Liver (tissue), 9 donors: ENCODE results near the gene CFAP157. TPM values are rescaled to one million over a fixed set of nuclear protein-coding genes. Genes with fewer than 3 reads are reported as not detected.

Experiments used
- DNase-seq: peaks from one replicate; pipeline ENCODE4 v3.0.0-alpha.2; 2017; ENCODE audit warnings: low spot score
- H3K27ac ChIP-seq, 2 donors: one replicate each; pipeline ENCODE4 v1.7.0; 2013; ENCODE audit warnings: inconsistent platforms in 2 of 2, low read length in 2 of 2, control low read depth in 1 of 2, low read depth in 1 of 2, mild to moderate bottlenecking in 1 of 2
- H3K27me3 ChIP-seq, 4 donors: one replicate each; pipeline versions ENCODE4 v1.6.1 to v1.7.0; 2013; ENCODE audit warnings: low read length in 3 of 4, inconsistent platforms in 1 of 4, mild to moderate bottlenecking in 1 of 4, moderate library complexity in 1 of 4; ENCODE audit not compliant: control insufficient read depth in 4 of 4, insufficient read depth in 4 of 4
- H3K36me3 ChIP-seq, 4 donors: one replicate each; pipeline versions ENCODE4 v1.6.1 to v1.7.0; 2013; ENCODE audit warnings: low read length in 3 of 4, mild to moderate bottlenecking in 3 of 4, low read depth in 1 of 4, moderate library complexity in 1 of 4; ENCODE audit not compliant: control insufficient read depth in 4 of 4, insufficient read depth in 3 of 4
- H3K4me1 ChIP-seq, 4 donors: one replicate each; pipeline versions ENCODE4 v1.6.1 to v1.7.0; 2013; ENCODE audit warnings: low read length in 3 of 4, mild to moderate bottlenecking in 3 of 4, moderate library complexity in 1 of 4; ENCODE audit not compliant: control insufficient read depth in 4 of 4, insufficient read depth in 4 of 4
- H3K4me3 ChIP-seq, 3 donors: one replicate each; pipeline versions ENCODE4 v1.6.1 to v1.7.0; 2013; ENCODE audit warnings: low read length in 3 of 3, control low read depth in 1 of 3, low read depth in 1 of 3, mild to moderate bottlenecking in 1 of 3
- H3K9ac ChIP-seq, 2 donors: one replicate each; pipeline ENCODE4 v1.7.0; 2013; ENCODE audit warnings: low read length in 2 of 2, mild to moderate bottlenecking in 2 of 2, moderate library complexity in 2 of 2, control low read depth in 1 of 2, low read depth in 1 of 2
- H3K9me3 ChIP-seq, 4 donors: one replicate each; pipeline versions ENCODE4 v1.6.1 to v1.7.0; 2013; ENCODE audit warnings: low read length in 3 of 4; ENCODE audit not compliant: control insufficient read depth in 4 of 4
- ATF3 ChIP-seq: IDR thresholded peaks from 2 replicates; pipeline ENCODE4 v1.6.1; 2016; ENCODE audit warnings: antibody characterized with exemption
- CTCF ChIP-seq: fragments of 150-350 bp; IDR thresholded peaks from 2 replicates; pipeline ENCODE4 v1.5.1; 2017; ENCODE audit warnings: improper control_type of control experiment, low read depth, low read length; ENCODE audit not compliant: missing input control
- EGR1 ChIP-seq, 2 donors: IDR thresholded peaks; 2 replicates each; pipeline ENCODE4 v1.6.1; 2016 to 2018; ENCODE audit warnings: antibody characterized with exemption in 2 of 2, low read depth in 2 of 2
- FOXA1 ChIP-seq: IDR thresholded peaks from 2 replicates; pipeline ENCODE4 v1.6.1; 2016; ENCODE audit warnings: antibody characterized with exemption
- FOXA2 ChIP-seq: IDR thresholded peaks from 2 replicates; pipeline ENCODE4 v1.6.1; 2016; ENCODE audit warnings: antibody characterized with exemption
- GABPA ChIP-seq, 2 donors: IDR thresholded peaks in 1 of 2; conservative IDR thresholded peaks in 1 of 2; 2 replicates each; pipeline ENCODE4 v1.6.1; 2016; ENCODE audit warnings: antibody characterized with exemption in 2 of 2, mild to moderate bottlenecking in 1 of 2, moderate library complexity in 1 of 2
- HNF4A ChIP-seq, 2 donors: conservative IDR thresholded peaks; 2 replicates each; pipeline ENCODE4 v1.6.1; 2016; ENCODE audit warnings: antibody characterized with exemption in 2 of 2, mild to moderate bottlenecking in 2 of 2
- HNF4G ChIP-seq: IDR thresholded peaks from 2 replicates; pipeline ENCODE4 v1.6.1; 2016; ENCODE audit warnings: antibody characterized with exemption
- JUND ChIP-seq, 2 donors: IDR thresholded peaks; 2 replicates each; pipeline ENCODE4 v1.6.1; 2016; ENCODE audit warnings: antibody characterized with exemption in 2 of 2
- MAX ChIP-seq: IDR thresholded peaks from 2 replicates; pipeline ENCODE4 v1.6.1; 2016; ENCODE audit warnings: antibody characterized with exemption
- NR2F2 ChIP-seq: IDR thresholded peaks from 2 replicates; pipeline ENCODE4 v1.6.1; 2016; ENCODE audit warnings: antibody characterized with exemption
- RAD21 ChIP-seq, 2 donors: IDR thresholded peaks; 2 replicates each; pipeline ENCODE4 v1.6.1; 2016; ENCODE audit warnings: antibody characterized with exemption in 2 of 2, mild to moderate bottlenecking in 2 of 2
- REST ChIP-seq: IDR thresholded peaks from 2 replicates; pipeline ENCODE4 v1.6.1; 2016; ENCODE audit warnings: antibody characterized with exemption, mild to moderate bottlenecking
- RXRA ChIP-seq, 2 donors: IDR thresholded peaks; 2 replicates each; pipeline ENCODE4 v1.6.1; 2017 to 2018; ENCODE audit warnings: antibody characterized with exemption in 2 of 2, mild to moderate bottlenecking in 1 of 2
- SP1 ChIP-seq: IDR thresholded peaks from 2 replicates; pipeline ENCODE4 v1.6.1; 2018; ENCODE audit warnings: antibody characterized with exemption, mild to moderate bottlenecking
- TAF1 ChIP-seq: conservative IDR thresholded peaks from 2 replicates; pipeline ENCODE4 v1.6.1; 2016; ENCODE audit warnings: antibody characterized with exemption, mild to moderate bottlenecking
- YY1 ChIP-seq: IDR thresholded peaks from 2 replicates; pipeline ENCODE4 v1.6.1; 2016; ENCODE audit warnings: antibody characterized with exemption, mild to moderate bottlenecking
- ZBTB33 ChIP-seq: IDR thresholded peaks from 2 replicates; pipeline ENCODE4 v1.6.1; 2016; ENCODE audit warnings: antibody characterized with exemption
- WGBS: extraction: QIAGEN DNeasy Blood & Tissue Kit; methylation state at CpG from one replicate; pipeline ENCODE4 v1.1.7; 2013; 5-methylcytosine and 5-hydroxymethylcytosine counted together
- polyA plus RNA-seq, 2 donors: library from polyadenylated mRNA; stranded (reverse) in 1 of 2; unstranded in 1 of 2; fragments of 200-250 nt in 1 of 2; fragments of >200 nt in 1 of 2; fragmentation: Nextera tagmentation in 1 of 2; extraction: Ambion mirVana in 1 of 2; gene quantifications; one replicate each; pipeline versions ENCODE4 v1.2.1 to v1.2.3, GENCODE V29; 2013 to 2015
- total RNA-seq, 2 donors: library from RNA; depleted of rRNA; stranded (reverse); fragments of >200 nt; gene quantifications; one replicate each; pipeline ENCODE4 v1.2.3, GENCODE V29; 2014
- donor health status: healthy.
- donor health status: healthy.
- donor health status: healthy.
- donor health status: healthy.
- donor health status: healthy.

The CFAP157 gene
- total and polyA plus RNA-seq, 4 donors: 0.07 to 0.22 TPM; not detected in 2

- Histone ChIP-seq H3K9me3 (no peaks in the 10 kb centered on the region), H3K4me1 (peaks cover 0 to 11% (median 0%) of the 10 kb centered on the region in 4 donors), H3K27me3 (no peaks in the 10 kb centered on the region), H3K9ac (no peak overlapping the region), H3K27ac (no peak overlapping the region), H3K36me3 (no peaks in the 10 kb centered on the region), H3K4me3 (no peak overlapping the region)
- TF ChIP-seq SP1 (no peak), FOXA1 (no peak), GABPA (IDR thresholded peaks at IDR 0.05 in 1 of 2, conservative IDR thresholded peaks at IDR 0.05 in 1 of 2) (no peak), TAF1 (no peak), ATF3 (no peak), CTCF (no peak)
- 85% methylated on average over 5 of the region's 5 CpGs for WGBS
- no peak for DNase-seq
Observed at GRCh38 chr9:127758843-127759242, 52.1 kb downstream of the CFAP157 start.

GRCh38 chr9:127761061-127761460 is 54.3 kb downstream of the CFAP157 start:
- no peak for DNase-seq
- Histone ChIP-seq H3K36me3 (no peaks in the 10 kb centered on the region), H3K9me3 (no peaks in the 10 kb centered on the region), H3K27ac (no peak overlapping the region), H3K4me1 (peaks cover 0 to 6% (median 2%) of the 10 kb centered on the region in 4 donors), H3K4me3 (no peak overlapping the region), H3K9ac (no peak overlapping the region), H3K27me3 (no peaks in the 10 kb centered on the region)
- TF ChIP-seq RXRA (IDR thresholded peaks at IDR 0.05): no peak
- 64% methylated on average over 5 of the region's 5 CpGs for WGBS

- TF ChIP-seq FOXA1 (no peak), NR2F2 (no peak), GABPA (IDR thresholded peaks at IDR 0.05 in 1 of 2, conservative IDR thresholded peaks at IDR 0.05 in 1 of 2) (no peak), HNF4A (conservative IDR thresholded peaks at IDR 0.05) (no peak), FOXA2 (no peak), JUND (IDR thresholded peaks at IDR 0.05) (no peak), ZBTB33 (no peak), TAF1 (no peak), REST (no peak), HNF4G (no peak), RAD21 (IDR thresholded peaks at IDR 0.05) (no peak), ATF3 (no peak), CTCF (no peak), YY1 (no peak), RXRA (IDR thresholded peaks at IDR 0.05) (no peak), EGR1 (IDR thresholded peaks at IDR 0.05; ENCODE audit: low read depth in 2 of 2) (no peak), MAX (no peak), SP1 (no peak)
- Histone ChIP-seq H3K27ac (no peak overlapping the region), H3K4me3 (no peak overlapping the region), H3K9ac (no peak overlapping the region), H3K9me3 (no peaks in the 10 kb centered on the region), H3K36me3 (no peaks in the 10 kb centered on the region), H3K4me1 (peaks cover 0 to 6% (median 2%) of the 10 kb centered on the region in 4 donors), H3K27me3 (no peaks in the 10 kb centered on the region)
- whole genome bisulfite sequencing: 50% methylated on average over 5 of the region's 5 CpGs
- no peak for DNase-seq
Observed at GRCh38 chr9:127761491-127761956, 54.7 kb downstream of the CFAP157 start.
